Middle frontal gyrus (tissue), 1 donor: ENCODE results near the gene PAFAH1B1.
"Not testable (repeated sequence)": the region's sequence is repeated elsewhere in the genome, so short reads cannot be mapped to it uniquely, and the experiment has no call there.

Experiments used
- DNase-seq: peaks from one replicate; pipeline ENCODE4 v3.0.0-alpha.2; 2015; ENCODE audit warnings: low spot score; ENCODE audit errors: extremely low spot score

Gene PAFAH1B1

DNA sequence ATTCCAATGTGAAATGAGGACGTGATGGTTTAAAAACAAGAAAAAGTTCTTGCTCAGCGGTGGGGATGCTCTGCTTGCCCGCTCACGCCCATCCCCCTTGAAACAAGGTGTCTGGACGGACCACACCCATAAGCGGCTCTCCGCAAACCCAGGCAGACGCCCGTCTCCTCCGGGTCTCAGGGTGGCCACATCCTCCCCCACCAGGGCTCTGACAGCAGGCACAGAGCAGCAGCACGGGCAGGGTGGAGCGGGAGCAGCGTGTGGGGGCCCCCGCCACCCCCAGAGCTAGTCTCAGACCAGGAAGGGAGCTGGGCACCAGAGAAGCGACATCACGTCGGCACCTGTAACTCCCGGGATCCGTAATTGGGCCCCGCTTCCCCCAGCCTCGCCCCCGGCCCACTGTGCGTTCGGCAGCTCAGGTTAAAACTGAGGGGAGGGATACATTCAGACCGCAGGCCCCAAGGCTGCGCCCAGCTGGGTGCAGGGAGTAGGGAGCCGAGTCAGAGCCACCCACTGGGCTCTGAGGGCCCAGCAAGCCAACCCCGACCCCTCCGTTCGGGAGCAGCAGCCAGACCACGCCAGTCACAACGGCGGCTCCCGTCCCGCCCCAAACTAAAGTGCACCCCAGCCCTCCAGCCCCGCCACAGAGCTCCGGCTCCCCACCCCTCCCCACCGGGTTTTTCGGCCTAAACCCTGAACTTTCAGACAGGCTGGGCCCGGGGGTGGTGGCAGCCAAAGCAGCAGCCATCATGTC is 96.1 kb downstream of the PAFAH1B1 start:
- DNase-seq: no peak

DNA sequence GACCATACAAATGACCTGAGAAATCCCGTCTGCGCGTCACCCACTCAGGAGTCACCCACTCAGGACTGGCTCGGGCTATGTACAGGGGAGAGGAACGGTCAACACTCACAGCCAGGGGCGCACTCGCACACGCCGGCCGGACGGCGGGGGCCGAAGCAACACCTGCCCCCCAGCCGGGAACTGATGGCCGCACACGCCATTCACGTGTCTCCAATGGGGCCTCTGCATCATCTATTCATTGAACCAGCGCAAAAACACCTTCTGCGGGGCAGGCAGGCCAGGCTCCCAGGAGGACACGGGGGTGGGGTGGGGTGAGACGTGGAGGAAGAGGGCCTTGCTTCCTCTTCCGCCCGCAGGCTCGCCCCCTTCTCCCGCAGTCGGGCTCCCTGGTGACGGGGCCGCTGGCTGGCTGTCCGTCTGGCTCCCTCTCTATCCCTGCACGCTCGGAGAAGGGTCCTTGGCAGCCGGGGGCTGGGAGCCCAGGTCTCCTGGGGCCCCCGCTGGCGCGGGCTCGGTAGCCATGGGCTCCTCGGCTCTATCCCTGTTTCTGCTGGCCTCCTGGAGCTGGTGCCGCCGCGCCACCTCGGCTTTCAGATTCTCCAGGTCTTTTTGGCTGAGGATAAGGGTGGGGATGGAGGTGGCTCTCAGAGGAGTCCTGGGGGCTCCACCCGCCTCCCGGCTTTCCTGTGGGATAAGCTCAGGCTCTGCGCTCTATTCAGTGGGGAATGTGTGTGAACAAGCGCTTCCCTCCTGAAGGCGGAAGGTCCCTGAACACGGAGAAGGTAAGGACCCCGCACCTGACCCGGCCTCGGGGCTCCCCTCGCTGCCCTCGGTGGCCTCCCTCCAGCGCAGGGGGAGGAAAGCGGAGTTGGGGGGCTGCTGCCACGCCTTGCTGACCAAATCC is 97.0 kb downstream of the PAFAH1B1 start:
- no peak for DNase-seq

DNA sequence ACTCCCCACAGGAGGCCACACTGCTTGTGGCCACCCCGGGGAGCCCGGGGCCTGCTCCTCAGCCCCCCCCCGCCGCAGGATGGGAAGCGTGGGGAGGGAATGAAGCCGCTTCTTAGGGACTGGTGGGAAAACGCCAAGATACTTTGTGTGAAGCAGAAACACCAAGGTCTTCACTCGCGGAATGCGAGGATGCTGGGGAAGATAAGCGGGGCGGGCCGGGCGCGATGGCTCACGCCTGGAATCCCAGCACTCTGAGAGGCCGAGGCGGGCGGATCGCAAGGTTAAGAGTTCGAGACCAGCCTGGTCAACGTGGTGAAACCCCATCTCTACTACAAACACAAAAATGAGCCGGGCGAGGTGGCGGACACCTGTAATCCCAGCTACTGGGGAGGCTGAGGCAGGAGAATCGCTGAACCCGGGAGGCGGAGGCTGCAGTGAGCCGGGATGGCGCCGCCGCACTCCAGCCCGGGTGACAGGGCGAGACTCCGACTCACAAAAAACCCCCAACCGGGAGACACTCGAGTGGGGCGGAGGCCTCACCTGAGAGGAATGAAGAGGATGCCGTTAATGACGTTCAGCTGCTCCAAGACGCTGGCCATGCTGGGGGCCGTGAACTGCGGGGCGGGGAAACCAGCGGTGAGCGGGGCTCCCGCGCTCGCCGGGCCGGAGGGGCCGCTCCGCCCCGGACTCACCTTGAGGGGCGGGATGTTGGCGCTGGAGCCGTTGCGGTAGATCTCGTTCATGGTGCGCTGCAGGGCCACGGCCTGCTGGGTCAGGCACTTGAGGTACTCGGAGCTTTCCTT is 97.8 kb downstream of the PAFAH1B1 start:
- no peak for DNase-seq

DNA sequence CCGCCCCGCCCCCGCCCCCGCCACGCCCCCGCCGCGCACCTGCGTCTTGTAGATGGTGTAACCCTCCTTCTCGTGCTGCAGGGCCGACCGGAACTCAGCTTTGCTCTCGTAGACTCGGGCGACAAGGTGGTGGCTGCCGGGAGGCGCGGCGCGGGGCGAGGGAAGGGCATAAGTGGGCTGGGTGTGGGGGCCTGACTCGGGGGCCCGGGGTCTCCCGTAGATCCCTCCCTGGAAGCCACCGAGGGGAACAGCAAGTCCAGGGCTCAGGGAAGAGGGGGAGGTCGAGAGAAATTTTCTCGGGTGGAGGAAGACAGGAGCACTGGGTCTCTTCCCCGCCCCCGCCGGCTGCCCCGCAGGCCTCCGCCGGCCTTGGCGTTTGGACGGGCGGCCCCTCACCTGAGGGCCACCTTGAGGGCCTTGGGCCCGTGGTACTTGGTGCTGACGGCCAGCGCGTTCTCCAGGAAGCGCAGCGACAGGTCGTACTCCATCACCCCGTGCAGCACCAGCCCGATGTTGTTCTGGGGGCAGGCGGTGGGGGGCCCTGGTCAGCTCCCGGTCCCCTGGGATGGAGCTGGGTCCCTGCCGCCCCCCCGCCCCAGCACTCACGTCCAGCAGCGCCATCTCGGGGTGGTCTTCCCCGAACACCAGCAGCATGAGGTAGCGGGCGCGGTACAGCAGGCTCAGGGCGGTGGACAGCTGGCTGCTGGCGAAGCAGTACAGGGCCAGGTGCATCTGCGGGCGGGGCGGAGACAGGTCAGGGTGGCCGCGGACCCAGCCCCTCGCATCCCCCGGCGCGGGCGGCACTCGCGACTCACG is 98.7 kb downstream of the PAFAH1B1 start:
- no peak for DNase-seq

DNA sequence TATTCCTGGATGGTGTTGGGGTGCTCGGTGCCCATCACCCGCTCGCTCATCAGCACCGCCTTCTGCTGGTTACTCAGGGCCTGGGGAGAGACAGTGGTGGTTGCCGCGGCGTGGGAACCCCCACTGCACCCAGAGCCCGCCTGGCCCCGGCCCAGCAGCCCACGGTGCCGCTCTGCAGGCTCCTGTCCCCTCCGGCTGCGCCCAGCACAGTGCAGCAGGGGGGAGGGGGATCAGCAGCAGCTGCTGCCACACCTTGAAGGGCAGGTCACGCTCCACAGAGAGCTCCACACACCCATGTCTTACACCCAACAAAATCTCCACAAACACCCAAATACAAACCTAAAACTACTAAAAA is 99.3 kb downstream of the PAFAH1B1 start:
- DNase-seq: no peak

DNA sequence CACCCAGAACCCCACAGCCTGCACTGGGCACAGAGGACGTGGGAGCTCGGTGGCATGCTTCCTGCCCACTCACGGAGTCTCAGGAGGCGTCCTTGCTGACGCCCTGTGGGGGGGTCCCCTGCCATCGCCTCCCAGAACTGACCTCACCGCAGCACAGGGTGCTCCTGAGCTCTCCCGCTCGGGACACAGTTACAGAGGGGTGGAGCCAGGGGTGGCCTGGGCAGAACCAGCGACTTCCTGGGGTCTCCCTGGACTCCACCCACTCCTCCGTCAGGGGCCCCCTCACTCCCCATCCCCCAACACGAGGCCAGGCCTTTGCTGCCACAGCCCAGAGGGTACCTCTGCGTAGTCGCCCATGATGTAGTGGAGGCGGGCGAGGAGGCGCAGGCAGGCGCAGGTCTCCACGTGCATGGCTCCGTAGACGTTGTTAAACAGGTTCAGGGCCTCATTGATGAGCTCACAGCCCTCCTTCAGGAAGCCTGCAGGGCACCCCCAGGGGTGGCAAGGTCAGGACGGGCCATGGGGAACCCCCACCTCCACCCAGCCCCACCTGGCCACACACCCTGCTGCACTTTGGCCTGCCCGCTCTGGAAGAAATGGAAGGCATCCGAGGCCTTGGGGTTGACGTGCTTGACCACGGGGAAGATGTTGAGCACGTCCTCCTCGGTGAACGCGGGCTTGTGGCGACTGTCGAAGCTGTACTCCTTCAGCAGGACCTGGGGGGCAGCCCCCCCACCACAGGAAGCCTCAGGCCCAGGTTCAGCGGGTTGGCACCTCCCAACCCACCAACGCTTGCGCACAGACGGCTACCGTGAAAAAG is 100.3 kb downstream of the PAFAH1B1 start:
- no peak for DNase-seq

DNA sequence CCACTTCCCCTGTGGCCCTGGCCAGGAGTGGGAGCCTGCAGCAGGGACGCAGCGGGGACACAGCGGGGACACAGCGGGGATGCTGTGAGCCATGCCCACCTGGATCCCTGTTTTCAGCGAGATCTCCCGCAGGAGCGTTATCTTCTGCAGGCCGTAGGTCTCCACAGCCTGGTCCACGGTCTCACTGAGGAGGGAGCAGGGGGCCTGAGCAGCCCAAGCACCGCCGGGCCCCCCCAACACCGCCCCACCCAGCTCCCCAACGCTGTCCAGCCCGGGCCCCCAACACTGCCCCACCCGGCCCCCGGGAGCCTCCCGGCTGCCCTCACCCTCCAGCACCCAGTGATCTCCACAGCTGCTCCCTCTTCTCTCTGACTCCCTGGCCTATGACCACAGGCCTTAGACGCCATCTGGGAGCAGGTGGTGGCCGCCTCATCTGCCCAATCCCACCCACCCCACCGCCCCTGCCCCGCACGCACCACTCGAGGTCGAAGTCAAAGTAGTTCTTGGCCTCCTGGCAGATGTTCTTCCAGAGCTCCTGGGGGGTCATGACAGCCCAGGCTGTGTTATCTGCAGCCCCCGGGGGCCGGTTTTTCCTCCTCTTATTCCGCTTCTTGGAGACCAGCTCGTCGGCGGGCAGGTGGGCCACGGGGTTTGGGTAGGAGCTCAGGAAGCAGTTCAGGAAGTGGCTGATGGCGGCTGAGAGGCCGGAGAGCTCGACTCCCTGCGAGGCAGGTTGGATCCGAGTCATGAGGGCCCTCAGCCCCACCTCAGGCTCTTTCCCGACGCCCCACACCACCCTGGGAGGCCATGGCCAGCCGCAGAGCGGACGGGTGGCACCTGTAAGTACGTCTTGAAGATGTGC is 101.2 kb downstream of the PAFAH1B1 start:
- no peak for DNase-seq

DNA sequence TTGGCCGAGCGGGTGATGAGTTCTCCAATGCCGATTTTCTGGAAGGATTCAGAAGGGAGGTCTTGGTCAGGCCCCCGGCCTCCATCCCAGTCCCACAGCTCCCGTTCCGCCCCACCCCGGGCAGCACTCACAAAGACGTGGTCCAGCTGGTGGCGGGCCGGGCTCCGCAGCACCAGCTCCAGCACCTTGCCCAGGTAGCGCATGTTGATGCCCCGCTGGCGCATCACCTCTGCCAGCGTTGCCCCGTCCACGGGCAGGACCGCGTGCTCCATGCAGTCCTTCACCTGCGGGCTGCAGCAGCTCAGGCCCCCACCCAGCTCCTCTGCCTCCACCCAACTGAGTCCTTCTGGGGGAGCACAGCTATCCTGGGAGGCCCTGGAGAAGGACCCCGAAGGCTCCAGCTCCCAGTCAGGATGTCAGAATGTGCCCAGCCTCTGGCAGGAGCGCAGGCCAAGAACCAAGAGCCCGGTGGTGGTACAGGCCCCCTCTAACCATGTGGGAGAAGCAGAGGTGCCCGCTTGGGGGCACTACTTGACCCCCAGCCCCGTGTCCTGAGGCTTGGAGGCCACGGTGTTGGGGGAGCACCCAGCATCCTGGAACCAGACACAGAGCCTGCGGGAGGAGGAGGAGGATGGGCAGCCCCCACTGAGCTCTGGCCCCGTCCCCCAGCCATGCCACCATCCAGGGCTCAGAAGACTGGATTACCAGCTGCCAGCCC is 101.9 kb downstream of the PAFAH1B1 start:
- DNase-seq: no peak

DNA sequence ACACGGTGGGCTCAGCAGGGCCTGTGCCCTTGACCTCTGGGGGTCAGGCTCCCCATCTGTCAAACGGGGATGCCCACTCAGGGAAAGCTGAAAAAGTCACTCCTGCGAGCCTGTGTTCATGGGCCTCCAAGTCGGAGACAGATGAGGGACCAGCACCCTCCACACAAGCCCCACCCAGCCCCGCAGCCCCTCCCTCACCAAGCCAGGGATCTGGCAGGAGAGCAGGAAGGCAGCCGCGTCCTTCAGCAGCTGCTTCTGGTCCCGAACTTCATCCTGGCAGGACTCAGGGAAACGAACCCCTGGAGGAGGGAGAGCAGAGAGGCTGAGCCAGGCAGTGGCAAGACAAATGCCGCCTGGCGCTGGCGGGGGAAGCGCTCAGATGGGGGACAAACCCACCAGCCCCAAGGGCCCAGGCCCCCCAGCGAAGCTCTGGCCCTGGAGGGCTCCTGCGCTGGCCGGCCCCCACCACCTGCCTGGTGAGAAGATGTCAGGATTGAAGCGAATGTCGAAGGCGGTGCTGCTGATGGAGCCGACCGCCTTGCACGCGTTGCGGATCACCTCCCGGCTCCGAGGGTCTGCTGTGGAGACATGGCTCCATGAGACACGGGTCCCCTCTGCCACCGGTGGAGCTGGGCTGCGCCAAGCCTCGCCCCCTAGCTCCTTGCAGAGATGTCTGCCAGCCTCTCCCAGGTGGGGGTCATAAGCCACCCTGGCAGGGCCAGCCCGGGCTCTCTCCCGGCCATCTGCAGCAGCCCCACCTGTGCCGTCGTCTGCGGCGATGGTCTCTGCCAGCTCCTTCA is 102.7 kb downstream of the PAFAH1B1 start:
- DNase-seq: no peak

DNA sequence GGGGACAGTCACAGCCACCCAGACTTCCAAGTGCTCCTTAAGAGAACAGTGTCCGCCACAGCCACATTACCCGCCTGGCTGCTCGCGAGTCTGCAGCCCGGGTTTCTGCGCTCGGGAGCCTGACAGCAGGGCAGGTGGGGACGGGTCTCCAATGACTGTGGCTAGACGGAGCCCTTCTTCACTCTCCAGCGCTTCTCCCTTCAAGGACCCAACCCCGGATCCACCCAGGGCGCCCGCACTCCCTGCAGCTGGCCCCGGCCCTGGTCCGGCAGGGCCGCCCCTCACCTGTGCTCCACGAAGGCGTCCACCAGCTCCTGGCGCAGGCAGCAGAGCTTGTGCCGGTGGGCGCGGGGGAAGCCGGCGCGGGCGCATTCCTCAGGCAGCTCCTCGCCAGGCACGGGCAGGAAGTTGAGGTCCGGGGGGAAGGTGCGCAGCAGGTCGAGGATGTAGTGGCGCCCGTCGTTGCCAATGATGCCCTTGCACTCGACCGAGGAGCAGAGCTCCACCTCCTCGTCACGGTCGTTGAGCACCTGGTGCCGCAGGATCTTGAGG is 104.2 kb downstream of the PAFAH1B1 start:
- no peak for DNase-seq

DNA sequence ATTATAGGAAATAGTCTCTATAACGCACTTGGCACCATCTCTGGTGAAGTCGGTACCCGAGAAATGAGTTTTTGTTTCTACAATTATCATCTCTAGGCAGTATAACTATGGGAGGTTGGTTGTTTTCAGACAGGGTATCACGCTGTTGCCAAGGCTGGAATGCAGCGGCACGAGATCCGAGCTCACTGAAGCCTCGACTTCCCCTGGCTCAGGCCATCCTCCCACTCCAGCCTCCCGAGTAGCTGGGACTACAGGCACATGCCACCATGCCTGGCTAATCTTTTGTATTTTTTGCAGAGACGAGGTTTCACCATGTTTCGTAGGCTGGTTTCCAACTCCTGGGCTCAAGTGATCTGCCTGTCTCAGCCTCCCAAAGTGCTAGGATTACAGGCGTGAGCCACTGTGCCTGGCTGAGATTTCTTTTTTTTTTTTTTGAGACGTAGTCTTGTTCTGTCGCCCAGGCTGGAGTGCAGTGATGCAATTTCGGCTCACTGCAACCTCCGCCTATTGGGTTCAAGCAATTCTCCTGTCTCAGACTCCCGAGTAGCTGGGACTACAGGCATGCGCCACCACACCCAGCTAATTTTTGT is 105.9 kb downstream of the PAFAH1B1 start:
- not testable (repeated sequence) for DNase-seq

DNA sequence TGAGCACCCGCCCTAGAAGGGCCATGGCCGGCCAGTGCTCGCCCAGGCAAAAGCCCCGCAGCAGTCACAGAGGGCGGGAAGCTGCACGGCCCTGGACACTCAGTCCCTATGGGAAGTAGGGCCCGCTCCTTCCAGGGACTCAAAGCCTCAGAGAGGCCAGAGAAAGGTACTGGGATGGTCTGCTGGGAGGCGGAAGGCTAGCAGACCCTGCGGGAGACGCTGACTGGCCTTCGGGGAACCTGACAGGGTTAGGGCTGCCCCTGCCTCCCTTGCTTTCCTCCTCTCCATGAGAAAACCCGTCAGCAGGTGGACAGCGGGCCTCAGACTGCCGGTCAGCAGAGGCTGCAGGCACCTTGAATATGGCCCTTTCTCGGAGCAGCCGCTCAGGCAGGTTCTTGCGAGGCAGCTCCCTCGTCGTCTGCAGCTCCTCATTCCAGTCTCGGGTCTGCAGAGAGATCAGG is 106.6 kb downstream of the PAFAH1B1 start:
- DNase-seq: no peak

DNA sequence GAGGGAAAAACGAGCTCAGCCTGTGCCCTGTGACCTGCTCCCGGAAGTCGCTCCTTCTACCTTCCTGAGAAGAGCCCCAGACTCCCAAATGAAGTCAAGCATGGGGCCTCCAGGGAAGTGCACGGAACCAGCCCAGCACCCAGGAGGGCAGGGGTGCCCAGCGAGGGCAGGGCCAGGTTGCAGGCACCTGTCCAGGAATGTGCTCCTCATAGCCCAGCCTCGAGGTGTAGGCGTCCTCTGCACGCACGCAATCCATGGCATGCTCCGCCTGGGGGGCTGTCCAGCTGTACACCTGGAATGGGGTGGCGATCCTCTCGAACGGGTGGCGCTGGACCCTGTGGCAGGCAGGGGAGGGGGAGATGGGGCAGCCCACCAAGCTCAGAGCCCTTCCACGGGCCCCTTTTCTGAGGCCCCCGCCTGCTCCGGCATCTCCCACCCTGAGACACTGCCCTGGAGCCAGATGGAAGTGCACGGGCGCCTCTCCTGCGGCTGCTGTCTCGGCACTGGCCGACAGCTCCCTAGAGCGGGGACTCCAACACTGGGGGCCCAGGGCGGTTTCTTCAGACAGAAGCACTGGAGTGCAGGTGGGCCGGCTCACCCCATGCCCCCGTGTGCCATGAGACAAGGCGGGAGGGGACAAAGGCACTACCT is 107.2 kb downstream of the PAFAH1B1 start:
- no peak for DNase-seq

DNA sequence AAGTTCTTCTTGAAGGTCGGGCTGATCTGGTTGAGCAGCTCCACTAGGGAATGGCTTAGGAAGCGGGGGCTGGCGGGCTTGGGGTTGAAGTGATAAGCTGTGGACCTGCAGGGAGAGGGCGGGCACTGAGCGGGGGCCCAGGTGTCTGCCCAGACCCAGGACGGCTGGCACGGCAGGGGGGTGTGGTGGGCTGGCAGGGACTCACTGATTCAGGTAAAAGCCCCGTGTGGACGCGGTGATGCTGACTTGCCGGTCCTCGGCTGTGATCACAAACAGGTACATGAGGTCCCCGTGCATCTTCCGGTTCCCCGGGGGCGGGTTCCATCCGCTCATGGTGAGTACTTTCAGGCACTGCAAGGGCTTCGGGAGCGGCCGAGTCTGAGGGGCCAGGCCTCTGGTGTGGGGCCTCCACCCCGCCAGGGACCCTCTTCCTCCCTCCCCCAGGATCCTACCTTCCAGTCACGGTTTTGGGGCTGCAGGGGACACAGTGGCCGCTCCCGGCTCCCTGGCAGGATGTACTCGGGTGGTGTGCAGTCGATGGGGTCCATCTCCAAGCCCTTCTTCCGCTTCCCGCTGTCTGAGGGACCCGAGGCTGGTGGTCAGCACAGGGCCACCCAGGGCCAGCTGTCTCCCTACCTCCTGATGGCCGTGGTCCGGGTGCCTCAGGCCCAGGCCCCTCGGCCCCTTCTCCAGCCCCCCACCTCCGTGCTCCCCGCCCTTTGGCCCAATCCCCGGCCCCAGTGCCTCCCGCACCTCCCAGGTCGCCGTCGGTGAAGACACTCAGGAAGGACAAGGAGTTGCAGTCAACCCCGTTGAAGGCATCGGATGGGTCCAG is 107.9 kb downstream of the PAFAH1B1 start:
- DNase-seq: no peak

DNA sequence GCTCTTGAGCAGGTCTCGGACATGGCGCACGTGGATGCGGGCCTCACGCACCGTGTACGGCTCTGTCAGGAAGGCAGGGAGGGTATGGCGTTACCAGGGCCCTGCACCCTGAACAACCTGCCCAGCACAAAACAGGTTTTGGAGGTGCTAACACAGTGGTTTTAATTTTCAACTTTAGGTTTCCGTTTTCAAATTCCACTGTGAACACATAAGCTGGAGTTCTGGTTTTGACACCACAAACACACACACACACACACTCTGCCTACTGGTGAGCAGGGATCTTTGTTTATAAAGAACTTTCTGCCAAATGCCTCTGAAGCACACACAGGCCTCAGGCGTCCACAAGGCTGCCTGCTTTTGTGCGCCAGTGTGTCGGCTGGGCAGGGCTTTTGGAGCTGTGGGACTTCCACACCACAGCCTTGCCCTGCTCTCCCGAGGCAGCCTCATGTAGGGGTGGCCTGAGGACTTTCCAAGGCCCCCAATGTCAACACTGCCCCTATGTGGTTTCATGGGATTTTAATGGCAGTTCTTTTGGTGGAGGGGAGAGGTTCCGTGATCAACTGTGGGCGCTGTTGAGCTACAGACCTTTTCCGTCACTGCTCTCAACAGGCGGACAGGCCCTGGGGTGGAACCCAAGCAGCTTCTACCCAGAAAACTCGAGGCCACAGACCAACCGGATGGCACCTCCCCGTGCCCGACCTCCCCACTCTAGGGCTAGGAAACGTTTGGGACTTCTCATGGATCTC is 108.7 kb downstream of the PAFAH1B1 start:
- no peak for DNase-seq
